ENCODE results near the gene MBOAT2.
"Not testable (repeated sequence)": the region's sequence is repeated elsewhere in the genome, so short reads cannot be mapped to it uniquely, and the experiment has no call there.

GRCh38 chr2:8902757-8903156 is 100.7 kb downstream of the MBOAT2 start:
- not testable (repeated sequence) for TF ChIP-seq CTCF (conservative IDR thresholded peaks at IDR 0.05; ENCODE audit: low read length); EZH2phosphoT487 (IDR thresholded peaks at IDR 0.05; ENCODE audit: borderline replicate concordance)

Measured in Loucy (cell line).